HG03095 (cell line): ENCODE results near the gene CD180.

ENCODE experiments used
- ATAC-seq: cut with Tn5 transposase; IDR thresholded peaks from one replicate; pipeline ENCODE4 v1.9.1; 2021; ENCODE audit warnings: moderate library complexity; ENCODE audit not compliant: unreplicated experiment

The CD180 gene

DNA sequence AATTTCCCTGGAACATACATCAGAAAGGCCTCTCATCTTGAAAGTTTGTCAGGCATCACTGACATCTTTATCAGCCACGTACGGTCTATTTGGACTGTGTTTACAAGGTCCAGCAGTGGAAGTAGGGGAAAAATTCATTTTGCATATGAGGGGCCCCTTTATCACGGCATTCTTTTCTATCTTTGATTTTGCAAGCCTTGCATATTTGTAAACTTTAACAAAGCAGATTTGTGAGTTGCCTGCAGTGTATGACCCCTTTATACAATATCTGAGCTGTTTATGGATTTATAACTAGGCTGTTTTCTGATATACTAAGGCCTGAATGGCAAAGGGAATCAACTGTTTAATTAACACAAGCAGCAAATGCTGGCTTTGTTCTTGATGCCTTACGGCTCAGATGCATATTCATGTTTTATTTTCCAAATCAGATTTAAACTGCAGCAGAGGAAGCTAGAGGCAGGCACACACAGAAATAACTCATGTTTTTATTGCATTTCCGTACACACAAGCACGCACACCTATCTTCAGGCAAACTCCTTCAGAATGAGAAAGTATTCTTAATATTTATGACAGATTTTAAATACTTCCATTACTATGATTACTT, 61.1 kb downstream of the CD180 start:
- ATAC-seq = no peak

DNA sequence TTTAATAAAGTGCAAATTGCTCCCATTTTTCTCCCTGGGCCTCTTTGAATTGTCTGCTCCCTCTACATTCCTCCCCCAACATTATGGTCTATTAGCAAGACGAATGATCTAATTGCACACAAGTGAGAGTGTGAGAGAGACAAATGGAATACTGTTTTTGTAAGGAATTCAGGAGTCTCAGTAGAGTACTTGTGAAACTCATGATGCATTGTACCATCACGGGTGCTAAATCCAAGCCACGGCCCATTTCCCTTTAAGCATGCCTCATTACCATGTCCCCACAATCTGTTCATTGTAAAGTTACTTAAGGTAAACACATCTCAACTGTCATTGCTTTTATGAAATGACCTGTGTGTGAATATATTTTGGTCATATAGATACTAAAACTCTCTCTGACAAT, 62.8 kb downstream of the CD180 start:
- ATAC-seq = no peak

DNA sequence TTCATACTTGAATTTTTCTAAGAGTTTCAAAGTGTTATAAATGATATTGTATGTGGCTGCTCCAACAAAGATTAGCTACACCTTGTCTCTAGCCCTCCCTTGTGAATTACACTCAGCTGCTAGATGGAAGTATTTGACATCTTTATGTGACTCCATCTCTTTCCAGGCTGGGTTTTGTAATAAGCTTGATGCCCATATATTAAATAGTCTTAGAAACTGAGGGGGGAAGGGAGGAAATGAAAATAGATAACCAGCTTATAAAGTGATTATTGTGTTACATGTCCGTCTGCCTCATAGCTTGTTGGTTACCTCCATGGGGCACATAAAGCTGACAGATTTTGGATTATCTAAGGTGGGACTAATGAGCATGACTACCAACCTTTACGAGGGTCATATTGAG, 63.4 kb downstream of the CD180 start:
- no peak for ATAC-seq

DNA sequence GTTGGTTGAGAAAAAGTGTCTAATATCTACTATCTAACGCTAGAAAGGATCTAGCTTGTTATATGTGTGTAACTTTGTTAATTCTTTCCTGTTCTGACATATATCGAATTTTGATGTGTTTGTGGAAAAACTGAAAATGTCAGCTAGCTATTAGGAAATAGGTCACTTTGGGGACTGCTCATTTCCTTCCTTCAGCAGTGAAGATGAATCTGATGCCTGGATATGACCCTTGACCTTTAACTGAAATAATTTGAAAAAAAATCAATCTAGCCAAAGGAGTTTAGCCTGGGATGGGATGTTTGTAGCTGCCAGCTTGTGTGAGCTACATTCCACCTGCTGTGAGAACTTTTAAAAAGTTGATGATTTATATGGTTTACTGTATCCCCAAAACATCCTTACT, 66.8 kb downstream of the CD180 start:
- ATAC-seq = no peak
